Left renal cortex interstitium (tissue), 4 donors: ENCODE results near the gene OR6X1. TPM values are rescaled to one million over a fixed set of nuclear protein-coding genes. Genes with fewer than 3 reads are reported as not detected.

ENCODE experiments used
- DNase-seq, 4 donors: peaks; one replicate each; pipeline ENCODE4 v3.0.0-alpha.2; 2013; ENCODE audit warnings: low read depth in 4 of 4, low spot score in 2 of 4, missing footprints in 1 of 4
- polyA plus RNA-seq, 4 donors: library from polyadenylated mRNA; unstranded; fragments of 120-200 nt; gene quantifications; one replicate each; pipeline ENCODE4 v1.2.1, GENCODE V29; 2013; ENCODE audit not compliant: insufficient read length in 4 of 4

The OR6X1 gene, protein sequence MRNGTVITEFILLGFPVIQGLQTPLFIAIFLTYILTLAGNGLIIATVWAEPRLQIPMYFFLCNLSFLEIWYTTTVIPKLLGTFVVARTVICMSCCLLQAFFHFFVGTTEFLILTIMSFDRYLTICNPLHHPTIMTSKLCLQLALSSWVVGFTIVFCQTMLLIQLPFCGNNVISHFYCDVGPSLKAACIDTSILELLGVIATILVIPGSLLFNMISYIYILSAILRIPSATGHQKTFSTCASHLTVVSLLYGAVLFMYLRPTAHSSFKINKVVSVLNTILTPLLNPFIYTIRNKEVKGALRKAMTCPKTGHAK
- not detected for polyA plus RNA-seq

DNA sequence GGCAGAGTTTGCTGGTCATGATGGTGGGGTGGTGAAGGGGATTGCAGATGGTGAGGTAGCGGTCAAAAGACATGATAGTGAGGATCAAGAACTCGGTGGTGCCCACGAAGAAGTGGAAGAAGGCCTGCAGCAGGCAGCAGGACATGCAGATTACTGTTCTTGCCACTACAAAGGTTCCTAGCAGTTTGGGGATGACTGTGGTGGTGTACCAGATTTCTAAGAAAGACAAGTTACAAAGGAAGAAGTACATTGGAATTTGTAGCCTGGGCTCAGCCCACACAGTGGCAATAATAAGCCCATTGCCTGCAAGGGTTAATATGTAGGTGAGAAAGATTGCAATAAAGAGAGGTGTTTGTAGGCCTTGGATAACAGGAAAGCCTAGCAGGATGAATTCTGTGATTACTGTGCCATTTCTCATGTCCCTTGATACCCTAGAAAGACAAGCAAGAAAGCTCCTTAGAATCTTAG is at the start of gene OR6X1:
Gene OR6X1 (minus strand): TSS at position 418 of the 468 bp plus-strand sequence. CDS start 0 bp downstream, at position 418.
- DNase-seq, result no peak

DNA sequence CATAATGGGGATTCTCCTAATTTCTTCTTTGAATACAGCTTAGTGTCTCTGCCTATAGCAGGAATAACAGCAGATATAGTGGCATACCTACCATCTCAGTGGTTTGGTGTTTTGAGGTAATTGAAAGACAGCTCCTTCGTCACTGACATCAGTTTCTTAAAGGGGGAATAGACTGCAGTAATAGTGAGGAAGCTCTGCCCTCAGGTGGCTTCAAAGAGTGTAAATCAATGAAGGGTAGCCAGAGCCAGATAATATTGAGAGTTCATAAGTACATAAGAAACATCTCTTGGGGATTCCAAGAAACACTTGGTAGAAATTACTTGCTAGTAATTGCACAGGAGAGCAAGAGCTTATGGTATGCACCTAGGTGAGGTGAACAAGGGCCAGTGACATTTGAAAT is 47.4 kb upstream of the OR6X1 start:
- DNase-seq, result no peak

DNA sequence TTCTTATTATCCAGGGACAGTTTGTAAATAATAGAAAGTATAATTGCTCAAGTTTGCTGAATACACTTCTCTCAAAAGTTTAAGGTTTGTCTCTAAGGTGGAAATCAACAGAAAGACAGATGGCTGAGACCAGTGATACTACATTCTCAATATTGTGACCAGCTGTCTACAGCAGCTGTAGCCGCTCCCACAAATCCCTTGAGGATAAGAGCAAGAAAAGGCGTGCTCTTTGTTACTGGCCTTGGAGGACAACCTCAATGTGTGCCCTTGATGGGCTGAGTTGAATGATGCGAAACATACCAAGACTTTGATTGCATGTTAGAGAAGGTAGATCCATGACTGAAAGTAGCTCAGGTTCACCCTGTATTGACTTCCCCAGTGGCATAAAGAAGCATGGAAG is 45.7 kb upstream of the OR6X1 start:
- no peak for DNase-seq

GRCh38 chr11:123799438-123799837 is 45.1 kb upstream of the OR6X1 start:
- no peak for DNase-seq

GRCh38 chr11:123798513-123799252 is 44.4 kb upstream of the OR6X1 start:
- no peak for DNase-seq

- DNase-seq, result no peak
These were observed 43.8 kb upstream of the OR6X1 start for GRCh38 chr11:123798079-123798478.

DNA sequence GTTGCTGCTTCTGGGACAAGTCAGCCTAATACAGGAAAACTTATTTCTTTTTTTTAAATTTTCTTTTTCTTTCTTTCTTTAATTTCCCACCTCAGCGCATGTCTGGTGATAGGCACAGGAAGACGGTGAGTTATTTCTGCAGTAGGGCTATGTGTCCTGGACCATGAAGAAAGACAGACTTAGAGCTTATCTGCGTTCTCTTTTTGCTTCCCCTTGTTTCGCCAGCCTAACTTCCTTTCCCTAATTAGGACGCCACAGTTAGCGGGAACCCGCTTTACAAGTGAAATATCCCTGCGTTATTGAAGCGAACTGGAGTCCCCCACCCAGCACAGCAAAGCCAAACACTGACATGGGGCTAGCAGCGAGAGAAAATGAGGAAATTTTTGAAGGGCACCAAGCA is 43.2 kb upstream of the OR6X1 start:
- DNase-seq, result no peak

DNA sequence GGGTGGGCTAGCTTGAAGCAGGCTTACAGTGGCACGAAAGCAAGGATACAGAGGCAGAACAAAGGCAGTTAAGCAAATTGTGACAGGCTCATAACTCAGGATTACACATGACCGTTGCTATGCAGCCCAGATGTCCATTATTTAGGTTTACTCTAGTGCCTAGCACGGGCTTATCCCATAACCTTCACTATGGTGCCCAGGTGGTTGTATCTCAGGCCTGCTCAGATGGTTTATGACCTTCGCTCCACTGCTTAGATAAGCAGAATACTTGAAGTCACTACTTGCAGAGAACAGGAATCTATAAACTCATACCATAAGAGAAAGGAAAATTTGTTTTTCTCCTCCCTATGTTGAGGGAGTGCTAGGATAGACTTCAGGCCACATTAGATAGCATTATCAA is 42.8 kb upstream of the OR6X1 start:
- DNase-seq, result no peak

- DNase-seq, result no peak
These were observed 41.9 kb upstream of the OR6X1 start for GRCh38 chr11:123796226-123796625.

DNA sequence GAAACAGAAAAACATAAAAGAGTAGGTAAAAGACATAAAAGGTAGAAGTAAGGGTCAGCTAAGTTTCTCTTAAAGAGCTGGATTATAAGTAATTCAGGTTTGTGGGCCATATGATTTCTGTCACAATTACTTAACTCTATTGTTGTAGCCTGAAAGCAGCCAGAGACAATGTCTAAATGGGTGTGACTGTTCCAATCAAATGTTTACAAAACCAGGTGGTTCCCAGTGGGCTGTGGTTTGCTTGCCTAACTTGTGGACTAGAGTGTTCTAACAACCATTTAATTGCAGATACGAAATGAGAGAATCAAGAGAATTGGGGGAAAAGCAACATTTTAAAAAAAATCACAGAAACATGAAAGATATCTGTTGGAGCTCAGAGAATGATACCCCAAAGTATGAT is 29.2 kb upstream of the OR6X1 start:
- no peak for DNase-seq

- DNase-seq, result no peak
These were observed 24.2 kb upstream of the OR6X1 start for GRCh38 chr11:123778511-123778910.

- no peak for DNase-seq
These were observed 21.6 kb upstream of the OR6X1 start for GRCh38 chr11:123775715-123776549.

- no peak for DNase-seq
These were observed 21.0 kb upstream of the OR6X1 start for GRCh38 chr11:123775289-123775688.

GRCh38 chr11:123773959-123774358 is 19.6 kb upstream of the OR6X1 start:
- DNase-seq, result no peak

GRCh38 chr11:123773026-123773425 is 18.7 kb upstream of the OR6X1 start:
- DNase-seq, result no peak

DNA sequence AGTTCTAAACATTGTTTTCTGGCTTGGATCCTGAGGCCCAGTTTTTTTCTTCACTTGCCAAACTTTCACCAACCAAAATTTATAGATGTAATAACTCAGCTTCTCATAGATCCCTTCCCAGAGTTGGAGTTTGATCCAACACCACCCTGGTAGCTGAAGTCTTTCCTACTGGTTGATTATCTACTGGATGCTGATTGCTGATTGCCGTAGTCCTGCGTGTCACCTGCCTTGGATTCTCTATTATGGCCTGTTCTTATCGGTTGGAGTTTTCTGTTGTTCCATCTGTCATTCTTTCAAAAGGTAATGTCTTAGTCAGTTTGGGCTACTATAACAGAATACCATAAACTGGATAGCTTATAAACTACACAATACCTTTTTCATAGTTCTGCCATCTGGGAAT is 17.3 kb upstream of the OR6X1 start:
- no peak for DNase-seq

GRCh38 chr11:123770712-123771111 is 16.4 kb upstream of the OR6X1 start:
- DNase-seq, result no peak

DNA sequence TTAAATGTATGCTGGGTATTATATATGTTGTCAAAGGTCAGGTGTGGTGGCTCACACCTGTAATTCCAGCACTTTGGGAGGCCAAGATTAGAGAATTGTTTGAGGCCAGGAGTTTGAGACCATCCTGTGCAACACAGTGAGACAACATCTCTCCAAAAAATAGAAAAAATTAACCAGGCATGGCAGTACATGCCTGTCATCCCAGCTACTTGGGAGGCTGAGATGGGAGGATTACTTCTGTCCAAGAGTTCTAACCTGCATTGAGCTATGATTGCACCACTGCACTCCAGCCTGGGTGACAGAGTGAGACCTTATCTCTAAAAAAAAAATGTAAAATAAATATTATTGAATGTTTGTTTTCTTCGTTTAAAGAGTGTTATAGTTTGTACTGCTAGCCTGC is 11.3 kb upstream of the OR6X1 start:
- no peak for DNase-seq

DNA sequence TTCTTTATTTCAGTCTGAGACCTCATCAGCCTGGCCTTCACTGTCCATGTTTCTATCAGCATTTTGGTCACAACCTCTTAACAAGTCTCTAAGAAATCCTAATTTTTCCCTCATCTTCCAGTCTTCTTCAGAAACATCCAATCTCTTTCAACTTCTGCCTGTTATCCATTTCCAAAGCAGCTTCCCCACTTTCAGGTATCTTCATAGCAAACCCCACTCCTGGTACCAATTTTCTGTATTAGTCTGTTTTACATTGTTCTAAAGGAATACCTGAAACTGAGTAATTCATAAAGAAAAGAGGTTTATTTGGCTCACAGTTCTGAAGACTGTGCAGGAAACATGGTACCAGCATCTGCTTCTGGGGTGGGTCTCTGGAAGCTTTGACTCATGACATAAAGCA is 8.1 kb upstream of the OR6X1 start:
- no peak for DNase-seq

DNA sequence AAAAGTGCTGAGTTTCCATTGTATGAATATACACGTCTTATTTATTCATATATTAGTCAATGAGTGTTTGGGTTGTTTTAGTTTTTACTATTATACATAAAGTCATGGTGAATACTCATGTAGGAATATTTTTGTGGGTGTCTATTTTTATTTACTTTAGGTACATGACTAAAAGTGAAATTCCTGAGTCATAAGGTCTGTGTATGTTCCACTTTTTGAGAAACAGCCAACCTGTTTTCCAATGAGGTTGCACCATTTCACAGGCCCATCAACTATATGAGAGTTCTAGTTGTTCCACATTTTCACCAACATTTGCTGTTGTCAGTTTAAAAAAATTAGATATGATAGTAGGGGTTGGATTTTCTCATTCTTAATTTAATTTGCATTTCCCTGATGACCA is 6.6 kb upstream of the OR6X1 start:
- no peak for DNase-seq

DNA sequence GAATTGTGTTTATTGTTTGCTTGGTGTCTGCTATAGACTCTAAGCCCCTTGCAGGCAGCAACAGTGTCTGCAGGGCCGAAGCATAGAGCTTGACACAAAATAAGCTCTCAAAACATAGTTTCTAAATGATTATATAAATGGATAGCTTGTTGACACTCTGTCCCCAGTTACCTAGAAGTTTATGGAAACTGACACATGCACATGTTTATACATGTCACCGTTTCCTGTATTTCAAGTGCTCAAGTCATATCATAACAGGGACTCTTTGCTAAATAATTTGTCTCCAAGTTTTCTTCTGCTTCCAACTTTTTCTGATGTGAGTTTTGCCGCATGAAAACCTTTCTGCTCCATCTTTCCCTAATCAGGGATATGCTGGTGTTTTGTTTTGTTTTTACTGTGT is 3.7 kb upstream of the OR6X1 start:
- no peak for DNase-seq
